ENCODE results near the gene MEIS2. TPM values are rescaled to one million over a fixed set of nuclear protein-coding genes. Genes with fewer than 3 reads are reported as not detected.

MEIS2 gene
- total and polyA plus RNA-seq, 8 donors: 9.1 to 30.5 (median 14.8) TPM

GRCh38 chr15:37041042-37041441 lies 59.3 kb downstream of the MEIS2 start:
- Histone ChIP-seq H3K4me1 (no peaks in the 10 kb centered on the region), H3K27ac (no peak overlapping the region), H3K36me3 (peaks cover 0 to 7% (median 0%) of the 10 kb centered on the region in 3 donors), H3K27me3 (no peaks in the 10 kb centered on the region), H3K9me3 (no peaks in the 10 kb centered on the region), H3K4me3 (no peak overlapping the region)
- WGBS, 2 donors: 94 to 96% methylated on average over 1 of the region's 1 CpG
- intact Hi-C loops (cut with DNase I): no loop called here
- FAIRE-seq (no peak), DNase-seq (no peak), ATAC-seq (no peak)
- TF ChIP-seq CTCF (IDR thresholded peaks at IDR 0.05): no peak

- no peak overlapping the region for H3K4me3 ChIP-seq
- H3K4me1 ChIP-seq: no peaks in the 10 kb centered on the region
- H3K27ac ChIP-seq: no peak overlapping the region
- H3K36me3 ChIP-seq: peaks cover 0 to 11% (median 0%) of the 10 kb centered on the region in 3 donors
- TF ChIP-seq CTCF (IDR thresholded peaks at IDR 0.05): no peak
- no peak for FAIRE-seq
- ATAC-seq: no peak
- DNase-seq: no peak
- H3K27me3 ChIP-seq: no peaks in the 10 kb centered on the region
- intact Hi-C loops (cut with DNase I): no loop called here
- H3K9me3 ChIP-seq: no peaks in the 10 kb centered on the region
- 83% methylated on average over 4 of the region's 4 CpGs for WGBS, 2 donors
Measured at GRCh38 chr15:37040072-37040742, 60.1 kb downstream of the MEIS2 start.

GRCh38 chr15:37038716-37039106 lies 61.6 kb downstream of the MEIS2 start:
- Histone ChIP-seq H3K36me3 (peaks cover 0 to 11% (median 0%) of the 10 kb centered on the region in 3 donors), H3K27ac (no peak overlapping the region), H3K4me3 (no peak overlapping the region), H3K4me1 (no peaks in the 10 kb centered on the region), H3K9me3 (no peaks in the 10 kb centered on the region), H3K27me3 (no peaks in the 10 kb centered on the region)
- ATAC-seq (peak in 2 of 4 donors; percentile 23 to 45), DNase-seq (no peak), FAIRE-seq (no peak)
- no peak for TF ChIP-seq CTCF (IDR thresholded peaks at IDR 0.05)
- 91 to 92% methylated on average over 7 of the region's 7 CpGs for WGBS, 2 donors
- intact Hi-C loops (cut with DNase I): no loop called here

- Histone ChIP-seq H3K4me1 (no peaks in the 10 kb centered on the region), H3K36me3 (peaks cover 0 to 11% (median 0%) of the 10 kb centered on the region in 3 donors), H3K27ac (no peak overlapping the region), H3K4me3 (no peak overlapping the region), H3K9me3 (no peaks in the 10 kb centered on the region), H3K27me3 (no peaks in the 10 kb centered on the region)
- 88 to 91% methylated on average over 7 of the region's 7 CpGs for WGBS, 2 donors
- no peak for TF ChIP-seq CTCF (IDR thresholded peaks at IDR 0.05)
- ATAC-seq (peak in 1 of 4 donors; percentile 21), DNase-seq (no peak), FAIRE-seq (no peak)
- intact Hi-C loops (cut with DNase I): no loop called here
Measured at GRCh38 chr15:37037850-37038715, 62.3 kb downstream of the MEIS2 start.

Measured in pancreas (tissue), 10 donors.